SIG-M5 (cell line): ENCODE measurements around the gene TDRD12.
"Not testable (repeated sequence)": the region's sequence is repeated elsewhere in the genome, so short reads cannot be mapped to it uniquely, and the experiment has no call there.

Source experiments
- DNase-seq: peaks from one replicate; lab custom pipeline; 2025; lab: John Stamatoyannopoulos, UW

TDRD12 gene

DNA sequence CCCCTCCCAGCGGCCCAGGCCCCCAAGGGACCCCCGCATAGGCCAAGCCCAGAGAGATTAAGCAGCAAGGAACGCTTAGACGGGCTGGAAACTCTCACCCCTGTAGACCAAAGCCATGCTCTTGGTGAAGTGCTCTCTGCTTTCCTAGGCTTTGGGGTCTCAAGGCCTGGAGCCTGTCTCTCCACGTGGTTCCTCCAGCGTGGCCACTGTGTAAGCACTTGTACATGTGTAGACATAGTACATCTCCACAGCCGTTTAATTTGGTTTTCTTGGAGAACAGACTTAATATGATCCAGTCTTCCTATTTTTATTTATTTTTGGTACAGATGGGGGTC lies 26.9 kb upstream of the TDRD12 start:
- no peak for DNase-seq

DNA sequence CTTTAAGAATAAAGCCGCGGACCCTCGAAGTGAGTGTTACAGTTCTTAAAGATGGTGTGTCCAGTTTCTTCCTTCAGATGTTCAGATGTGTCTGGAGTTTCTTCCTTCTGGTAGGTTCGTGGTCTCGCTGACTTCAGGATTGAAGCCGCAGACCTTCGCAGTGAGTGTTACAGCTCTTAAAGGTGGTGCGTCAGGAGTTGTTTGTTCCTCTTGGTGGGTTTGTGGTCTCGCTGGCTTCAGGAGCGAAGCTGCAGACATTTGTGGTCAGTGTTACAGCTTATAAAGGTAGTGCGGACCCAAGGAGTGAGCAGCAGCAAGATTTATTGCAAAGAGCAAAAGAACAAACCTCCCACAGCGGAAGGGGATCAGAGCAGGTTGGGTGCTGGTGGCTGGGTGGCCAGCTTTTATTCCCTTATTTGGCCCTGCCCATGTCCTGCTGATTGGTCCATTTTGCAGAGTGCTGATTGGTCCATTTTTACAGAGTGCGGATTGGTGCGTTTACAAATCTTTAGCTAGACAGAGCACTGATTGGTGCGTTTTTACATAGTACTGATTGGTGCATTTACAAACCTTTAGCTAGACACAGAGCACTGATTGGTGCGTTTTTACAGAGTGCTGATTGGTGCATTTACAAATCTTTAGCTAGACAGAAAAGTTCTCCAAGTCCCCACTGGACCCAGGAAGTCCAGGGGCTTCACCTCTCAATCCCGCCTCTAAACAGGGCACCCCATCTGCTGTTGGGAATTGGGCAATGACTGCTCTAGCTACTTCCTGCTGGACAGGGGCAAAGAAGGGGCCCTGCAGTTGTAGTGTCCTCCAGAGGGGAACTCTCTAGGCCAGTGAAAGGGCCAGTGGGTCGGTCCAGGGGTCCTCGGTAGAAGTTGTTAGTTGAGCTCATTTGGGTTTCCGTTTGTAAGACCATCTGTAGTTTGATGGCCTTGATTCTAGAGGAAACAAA lies 26.1 kb upstream of the TDRD12 start:
- not testable (repeated sequence) for DNase-seq

DNA sequence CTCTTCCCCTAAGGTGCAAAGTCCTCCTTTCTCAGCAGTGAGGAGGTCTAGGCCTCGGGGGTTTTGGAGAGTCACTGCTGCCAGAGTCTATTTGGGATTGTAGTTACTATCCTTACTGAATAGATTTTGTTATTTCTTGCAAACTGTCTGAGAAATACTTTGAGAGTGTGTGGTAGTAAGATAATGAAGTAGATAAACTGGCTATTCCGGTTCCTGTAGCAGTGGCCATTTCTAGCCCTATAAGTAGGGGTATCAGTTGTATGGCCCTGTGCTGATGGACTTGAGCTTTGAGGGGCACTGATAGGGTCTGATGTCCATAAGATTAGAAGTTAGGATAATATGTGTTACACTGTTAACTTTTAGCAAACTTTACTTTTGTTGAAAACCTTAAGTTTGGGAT lies 25.3 kb upstream of the TDRD12 start:
- DNase-seq, result not testable (repeated sequence)

DNA sequence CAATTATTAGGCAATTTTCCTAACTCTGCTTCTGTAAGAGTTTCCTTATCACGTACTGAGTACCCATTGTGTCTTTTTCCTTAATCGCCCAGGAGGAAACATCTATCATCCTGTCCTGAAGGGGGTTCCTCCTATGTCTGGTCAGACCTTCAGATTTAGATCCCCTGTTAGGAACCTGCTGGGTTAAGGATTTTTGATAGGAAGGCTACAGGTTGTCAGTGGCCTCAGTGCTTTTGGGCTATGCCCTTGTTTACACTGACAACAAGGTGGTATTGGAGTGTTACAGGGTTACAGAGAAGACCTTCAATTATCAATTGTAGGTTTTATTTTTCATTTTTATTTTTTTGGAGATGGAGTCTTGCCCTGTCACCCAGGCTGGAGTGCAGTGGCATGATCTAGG lies 24.7 kb upstream of the TDRD12 start:
- DNase-seq, result not testable (repeated sequence)

DNA sequence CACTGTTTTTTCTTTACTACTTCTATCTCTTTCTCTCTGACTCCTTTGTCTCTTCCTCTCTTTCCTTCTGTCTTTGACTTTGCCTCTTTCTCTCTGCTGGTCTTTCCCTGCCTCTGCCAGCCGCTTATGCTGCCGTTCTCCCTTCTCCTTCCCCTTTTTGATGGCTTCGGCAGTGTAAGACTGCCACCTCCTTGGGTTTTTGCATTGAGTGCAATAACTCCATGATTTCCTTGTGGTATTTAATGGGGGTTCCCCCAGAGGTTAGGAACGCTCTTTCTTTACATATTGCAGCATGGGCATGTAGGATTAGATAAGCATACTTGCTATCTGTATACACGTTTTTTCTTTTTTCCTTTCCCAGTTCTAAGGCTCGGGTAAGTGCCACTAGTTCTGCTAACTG lies 24.1 kb upstream of the TDRD12 start:
- DNase-seq, result not testable (repeated sequence)

DNA sequence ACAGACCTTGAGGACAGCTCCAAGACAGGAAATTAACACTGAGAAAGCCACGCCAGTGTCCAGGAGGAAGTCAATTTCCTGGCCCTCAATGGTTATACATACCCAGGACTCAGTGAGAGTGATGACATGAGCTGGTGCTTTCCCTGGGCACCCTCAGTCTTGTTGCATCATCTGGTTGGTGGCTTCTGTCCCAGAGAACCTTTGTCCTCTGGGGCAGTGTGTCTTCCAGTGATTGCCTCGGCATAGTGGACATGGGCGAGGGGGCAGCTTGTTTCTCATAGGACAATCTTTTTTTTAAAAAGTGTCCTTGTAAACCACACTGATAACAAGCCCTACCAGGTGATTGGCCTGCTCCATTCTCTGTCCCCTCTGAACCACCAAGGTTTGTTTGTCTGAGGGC lies 22.8 kb upstream of the TDRD12 start:
- DNase-seq, result not testable (repeated sequence)

DNA sequence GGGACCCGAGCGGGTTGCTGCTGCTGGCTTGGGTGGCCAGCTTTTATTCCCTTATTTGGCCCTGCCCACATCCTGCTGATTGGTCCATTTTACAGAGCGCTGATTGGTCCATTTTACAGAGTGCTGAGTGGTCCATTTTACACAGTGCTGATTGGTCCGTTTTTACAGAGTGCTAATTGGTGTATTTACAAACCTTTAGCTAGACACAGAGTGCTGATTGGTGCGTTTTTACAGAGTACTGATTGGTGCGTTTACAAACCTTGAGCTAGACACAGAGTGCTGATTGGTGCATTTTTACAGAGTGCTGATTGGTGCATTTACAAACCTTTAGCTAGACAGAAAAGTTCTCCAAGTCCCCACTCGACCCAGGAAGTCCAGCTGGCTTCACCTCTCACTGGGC lies 19.4 kb upstream of the TDRD12 start:
- not testable (repeated sequence) for DNase-seq

DNA sequence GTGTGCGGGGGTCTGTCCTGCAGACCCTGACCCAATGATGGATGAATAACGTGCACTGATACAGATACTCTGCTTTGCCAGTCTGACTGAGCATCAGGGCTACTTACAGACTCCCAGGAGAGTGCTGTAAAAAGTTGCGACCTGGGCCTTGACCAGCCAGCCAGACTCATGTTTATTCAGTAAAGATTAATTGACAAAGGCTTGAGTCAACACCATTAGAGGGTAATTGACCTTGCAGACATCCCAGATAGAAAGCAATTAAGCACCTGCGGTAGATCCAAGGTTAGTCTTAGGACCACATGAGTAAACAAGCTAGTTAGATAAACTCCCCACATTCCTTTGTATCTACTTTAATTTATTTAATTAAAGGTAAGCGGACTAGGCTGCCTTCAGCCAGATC lies 17.6 kb upstream of the TDRD12 start:
- no peak for DNase-seq

DNA sequence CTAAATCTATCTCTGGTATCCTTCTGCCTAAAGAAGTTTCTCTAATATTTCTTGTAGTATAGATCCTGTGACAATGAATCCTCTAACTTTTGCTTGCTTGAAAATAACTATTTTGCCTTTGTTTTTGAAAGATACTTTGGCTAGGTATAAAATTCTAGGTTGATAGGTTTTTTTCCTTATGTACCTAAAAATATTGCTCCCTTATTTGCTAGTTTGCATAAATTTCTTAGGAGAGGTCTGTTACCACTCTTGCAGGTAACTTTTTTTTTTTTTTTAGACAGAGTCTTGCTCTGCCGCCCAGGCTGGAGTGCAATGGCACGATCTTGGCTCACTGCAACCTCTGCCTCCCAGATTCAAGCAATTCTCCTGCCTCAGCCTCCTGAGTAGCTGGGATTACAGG lies 15.6 kb upstream of the TDRD12 start:
- not testable (repeated sequence) for DNase-seq

DNA sequence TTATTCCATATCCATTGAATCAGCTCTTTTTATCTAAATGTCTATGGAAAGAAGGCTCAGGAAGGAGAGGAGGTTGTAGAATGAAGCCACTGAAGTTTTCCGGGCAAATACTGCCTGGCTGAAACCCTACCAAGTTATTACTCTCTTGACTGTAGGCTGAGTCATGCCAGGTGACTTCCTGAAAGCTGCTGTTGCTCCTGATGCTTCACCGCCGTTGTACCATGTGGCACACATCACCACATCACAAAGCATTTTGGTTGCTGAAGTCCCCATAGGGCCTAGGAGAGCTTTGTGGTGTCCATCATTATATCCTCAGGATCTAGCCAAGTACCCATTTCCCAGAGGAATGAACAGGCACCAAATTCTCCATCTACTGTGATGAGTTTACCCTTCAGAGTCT lies 11.1 kb upstream of the TDRD12 start:
- DNase-seq, result no peak

DNA sequence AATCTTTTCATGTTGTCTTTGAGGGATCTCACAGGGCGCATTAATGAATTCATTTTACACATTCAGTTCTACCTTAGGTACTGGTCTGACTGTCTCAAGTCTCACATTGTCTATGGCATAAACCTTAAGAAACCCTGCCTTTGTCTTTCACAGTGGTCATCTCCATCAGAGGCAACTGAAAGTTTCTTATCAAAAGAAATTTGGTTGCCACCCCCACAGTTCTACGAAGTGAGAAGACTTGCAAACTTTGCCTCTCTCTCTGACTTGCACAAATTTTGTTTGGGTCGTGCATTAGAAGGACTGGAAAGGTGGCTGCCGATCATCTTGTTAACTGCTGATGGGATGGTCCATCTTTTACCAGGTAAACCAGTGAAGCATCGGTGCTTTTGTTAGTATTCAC lies 10.5 kb upstream of the TDRD12 start:
- no peak for DNase-seq

DNA sequence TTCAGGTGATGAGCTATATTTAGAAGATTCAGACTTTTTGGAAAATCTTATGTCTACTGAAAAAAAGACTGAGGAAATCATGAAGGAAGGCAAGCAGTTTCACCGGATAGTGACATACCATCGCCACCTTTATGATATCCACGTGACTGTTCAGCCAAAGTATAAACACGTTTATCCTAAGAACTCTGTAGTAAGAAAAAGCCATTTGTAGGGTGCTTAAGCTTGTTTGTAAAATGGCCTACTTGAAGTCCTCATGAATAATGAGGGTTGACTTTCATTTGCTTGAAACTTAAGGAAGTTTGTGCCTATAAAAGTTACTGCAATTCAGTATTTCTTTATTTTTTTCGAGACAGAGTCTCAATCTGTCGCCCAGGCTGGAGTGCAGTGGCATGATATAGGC lies 7.8 kb upstream of the TDRD12 start:
- no peak for DNase-seq

DNA sequence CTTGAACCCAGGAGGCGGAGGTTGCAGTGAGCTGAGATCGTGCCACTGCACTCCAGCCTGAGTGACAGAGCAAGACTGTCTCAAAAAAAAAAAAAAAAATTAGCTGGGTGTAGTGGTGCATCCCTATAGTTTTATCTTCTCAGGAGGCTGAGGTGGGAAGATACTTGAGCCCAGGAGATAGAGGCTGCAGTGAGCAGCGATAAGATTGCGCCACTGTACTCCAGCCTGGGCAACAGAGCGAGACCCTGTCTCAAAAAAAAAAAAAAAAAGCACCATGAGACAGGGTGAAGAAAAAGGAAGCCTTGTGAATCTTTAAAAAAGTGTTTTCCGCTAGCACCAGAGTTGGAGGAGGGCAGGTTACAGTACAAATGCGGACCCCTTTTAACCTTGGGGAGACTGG lies 3.4 kb upstream of the TDRD12 start:
- not testable (repeated sequence) for DNase-seq

DNA sequence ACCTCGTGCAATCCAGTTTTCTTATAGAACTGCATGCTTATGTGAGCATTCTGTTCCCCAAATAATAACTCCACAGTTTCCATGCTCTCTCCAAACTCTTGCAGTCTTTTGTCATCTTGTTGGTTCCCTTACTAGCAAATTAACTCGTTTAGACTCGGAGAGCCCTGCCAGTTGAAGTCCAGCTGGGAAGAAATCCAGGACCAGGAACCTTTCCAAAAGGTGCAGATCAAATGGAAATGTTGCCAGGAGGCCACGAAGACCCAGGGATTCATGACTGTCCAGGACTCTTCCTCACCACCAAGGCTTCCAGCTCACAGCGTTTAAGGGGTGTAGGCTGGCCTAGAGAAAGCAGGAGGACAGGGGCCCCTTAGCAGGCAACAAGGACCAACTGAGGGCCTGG lies 2.1 kb upstream of the TDRD12 start:
- DNase-seq, result no peak

DNA sequence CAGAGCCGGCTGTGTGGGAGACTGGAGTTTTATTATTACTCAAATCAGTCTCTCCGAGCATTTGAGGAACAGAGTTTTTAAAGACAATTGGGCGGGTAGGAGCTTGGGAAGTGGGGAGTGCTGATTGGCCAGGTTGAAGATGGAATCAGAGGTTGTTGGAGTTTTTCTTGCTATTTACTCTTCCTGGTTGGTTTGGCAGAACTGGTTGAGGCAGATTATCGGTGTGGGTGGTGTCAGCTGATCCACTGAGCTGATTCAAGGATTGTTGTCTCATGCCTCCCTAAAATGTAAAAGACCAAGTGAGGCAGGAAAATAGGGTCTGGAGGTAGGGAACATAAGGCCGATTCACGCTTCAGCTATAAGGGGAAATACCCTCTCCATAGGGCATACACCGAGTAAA lies 1.3 kb upstream of the TDRD12 start:
- DNase-seq, result no peak

DNA sequence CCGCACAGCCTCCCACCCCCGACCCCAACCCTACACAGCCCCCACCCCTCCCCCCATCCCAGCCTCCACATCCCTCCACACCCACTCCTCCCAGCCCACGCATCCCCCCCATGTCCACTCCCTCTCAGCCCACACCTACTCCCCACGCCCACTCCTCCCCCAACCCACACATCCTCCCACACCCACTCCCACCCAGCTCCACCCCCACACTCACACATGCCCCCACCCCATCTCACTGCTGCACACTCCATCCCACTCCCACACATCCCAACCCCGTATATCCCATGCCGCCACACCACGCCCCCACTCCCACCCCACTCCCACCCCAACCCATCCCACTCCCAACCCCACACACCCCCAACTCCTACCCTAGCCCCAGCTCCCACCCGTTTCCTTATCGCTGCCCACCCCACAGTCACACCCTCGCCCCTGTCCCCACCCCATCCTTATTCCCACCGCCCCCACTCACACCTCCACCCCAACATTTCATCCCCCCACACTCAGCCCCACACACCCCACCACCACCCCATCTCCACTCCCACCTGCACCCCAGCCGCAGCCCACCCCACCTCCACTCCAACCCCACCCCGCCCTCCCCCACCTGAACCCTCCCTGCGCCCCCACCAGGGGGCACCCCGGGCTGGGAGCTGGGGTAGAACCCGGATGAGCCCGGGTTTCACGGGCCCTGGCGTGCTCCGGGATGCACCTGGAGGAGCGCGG lies 809 bp downstream of the TDRD12 start:
- no peak for DNase-seq

DNA sequence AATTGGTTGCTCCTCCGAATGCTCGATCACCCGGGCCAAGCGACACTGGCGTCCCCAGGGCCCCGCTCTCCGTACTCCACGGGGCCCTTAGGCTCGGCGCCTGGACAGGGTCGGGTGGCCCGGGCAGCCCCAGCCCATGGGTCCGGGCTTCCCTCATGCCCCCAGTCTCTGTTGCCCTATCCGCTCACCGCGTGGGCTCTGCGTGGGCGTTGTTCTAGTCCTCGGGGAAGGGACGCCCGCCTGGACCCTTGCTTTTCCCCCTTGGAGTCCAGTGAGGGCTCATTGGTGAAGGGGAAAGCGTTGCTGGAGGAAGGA lies 1.3 kb downstream of the TDRD12 start:
- no peak for DNase-seq

DNA sequence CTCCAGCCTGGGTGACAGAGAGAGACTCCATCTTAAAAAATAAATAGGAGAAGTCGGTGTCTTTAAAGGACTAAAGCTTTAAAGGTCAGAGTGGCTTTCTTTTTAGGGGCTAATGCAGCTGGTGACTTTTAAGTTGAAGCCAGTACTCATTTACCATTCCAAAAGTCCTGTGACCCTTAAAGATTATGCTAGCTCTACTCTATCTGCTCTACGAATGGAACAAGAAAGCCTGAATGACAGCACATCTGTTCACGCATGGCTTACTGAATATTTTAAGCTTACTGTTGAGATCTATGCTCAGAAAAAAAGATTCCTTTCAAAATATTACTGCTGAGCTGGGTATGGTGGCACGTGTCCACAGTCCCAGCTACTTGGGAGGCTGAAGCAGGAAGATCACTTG lies 16.4 kb downstream of the TDRD12 start:
- DNase-seq, result no peak

DNA sequence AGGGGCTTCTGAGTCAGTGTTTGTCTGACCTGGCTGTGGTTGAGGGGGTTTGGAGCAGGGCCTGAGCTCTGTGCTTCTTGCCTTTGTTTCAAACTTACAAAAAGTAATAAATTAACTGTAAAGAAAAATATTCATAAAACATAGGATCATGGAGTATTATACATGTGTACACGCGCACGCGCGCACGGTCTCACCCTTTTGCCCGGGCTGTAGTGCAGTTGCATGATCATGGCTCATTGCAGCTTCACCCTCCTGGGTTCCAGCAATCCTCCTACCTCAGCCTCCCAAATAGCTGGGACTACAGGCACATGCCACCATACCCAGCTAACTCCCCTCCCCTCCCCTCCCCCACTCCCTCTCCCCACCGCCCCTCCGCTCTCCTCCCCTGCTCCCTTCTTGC lies 23.5 kb downstream of the TDRD12 start:
- no peak for DNase-seq

DNA sequence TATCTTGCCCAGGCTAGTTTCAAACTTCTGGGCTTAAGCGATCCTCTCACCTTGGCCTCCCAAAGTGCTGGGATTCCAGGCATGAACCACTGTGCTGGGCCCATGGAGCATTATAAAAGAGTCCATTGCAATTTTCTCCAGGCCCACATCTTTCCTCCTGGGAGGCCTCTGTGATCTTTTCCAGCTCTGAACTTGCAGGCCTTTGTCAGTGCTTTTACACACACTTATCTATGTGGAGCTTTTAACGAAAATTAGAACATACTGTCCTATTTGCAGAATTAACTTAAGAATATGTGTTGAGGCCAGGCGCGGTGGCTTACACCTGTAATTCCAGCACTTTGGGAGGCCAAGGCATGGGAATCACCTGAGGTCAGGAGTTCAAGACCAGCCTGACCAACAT lies 23.9 kb downstream of the TDRD12 start:
- no peak for DNase-seq

DNA sequence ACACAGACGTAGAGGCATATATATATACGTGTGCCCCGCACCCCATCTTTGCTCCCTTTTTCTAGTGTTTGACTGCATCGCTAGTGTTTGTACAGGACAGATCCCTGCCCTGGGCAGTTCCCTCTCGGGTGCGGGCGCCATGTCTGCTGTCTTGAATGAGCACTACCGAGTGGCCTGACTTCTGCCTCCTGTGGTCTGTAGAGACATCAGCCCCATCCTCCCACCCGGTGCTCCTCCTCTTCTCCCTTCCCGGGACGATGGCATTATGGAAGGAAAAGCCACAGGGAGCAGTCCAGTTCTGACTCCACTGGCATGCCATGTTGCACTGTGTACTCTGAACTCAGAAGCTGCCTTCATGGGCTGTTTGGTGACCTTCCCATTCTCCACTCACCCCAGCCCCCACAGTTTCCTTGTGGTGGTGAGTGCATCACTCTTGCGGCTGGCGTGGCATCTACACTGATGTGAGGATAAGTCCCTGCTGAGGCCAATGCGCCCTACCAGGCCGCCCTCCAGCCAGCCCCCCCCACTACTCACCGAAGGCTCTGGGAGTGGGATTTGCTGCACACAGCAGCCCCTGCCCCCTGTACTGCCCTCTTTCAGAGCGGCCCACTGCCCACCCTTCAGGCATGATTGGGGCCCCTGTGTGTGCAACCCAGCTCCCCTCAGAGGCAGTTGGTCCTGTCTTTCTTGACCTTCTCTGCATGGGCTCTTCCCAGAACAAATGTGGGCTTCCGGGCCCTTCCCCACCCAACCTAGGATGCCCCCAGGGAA lies 25.2 kb downstream of the TDRD12 start:
- DNase-seq, result no peak

DNA sequence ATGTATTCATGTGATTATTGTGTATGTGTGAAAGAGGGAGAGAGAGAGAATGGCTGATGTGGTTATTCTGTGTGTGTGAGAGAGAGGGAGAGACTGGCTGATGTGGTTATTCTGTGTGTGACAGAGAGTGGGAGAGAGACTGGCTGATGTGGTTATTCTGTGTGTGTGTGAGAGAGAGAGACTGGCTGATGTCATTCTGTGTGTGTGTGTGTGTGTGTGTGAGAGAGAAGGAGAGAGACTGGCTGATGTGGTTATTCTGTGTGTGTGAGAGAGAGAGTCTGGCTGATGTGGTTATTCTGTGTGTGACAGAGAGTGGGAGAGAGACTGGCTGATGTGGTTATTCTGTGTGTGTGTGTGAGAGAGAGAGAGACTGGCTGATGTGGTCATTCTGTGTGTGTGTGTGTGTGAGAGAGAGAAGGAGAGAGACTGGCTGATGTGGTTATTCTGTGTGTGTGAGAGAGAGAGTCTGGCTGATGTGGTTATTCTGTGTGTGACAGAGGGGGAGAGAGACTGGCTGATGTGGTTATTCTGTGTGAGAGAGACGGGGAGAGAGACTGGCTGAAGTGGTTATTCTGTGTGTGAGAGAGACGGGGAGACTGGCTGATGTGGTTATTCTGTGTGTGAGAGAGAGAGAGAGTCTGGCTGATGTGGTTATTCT lies 26.2 kb downstream of the TDRD12 start:
- DNase-seq, result not testable (repeated sequence)
